Thyroid gland (tissue), 4 donors: Measurements from ENCODE around the gene IGDCC3.

Experiments
- POLR2A ChIP-seq, 2 donors: fragments of 450-650 bp; IDR thresholded peaks; one replicate each; pipeline ENCODE4 v1.6.1; 2017; ENCODE audit warnings: antibody characterized with exemption in 2 of 2, mild to moderate bottlenecking in 2 of 2, moderate library complexity in 1 of 2
- TF ChIP-seq, protein P1 (sequence below), 6 experiments: fragments of 200-600 bp in 3 of 6; fragments of 450-650 bp in 3 of 6; sonication (generic) in 3 of 6; IDR thresholded peaks; one replicate each; pipeline ENCODE4 v1.5.1; 2016 to 2019; ENCODE audit warnings: antibody characterized with exemption in 6 of 6, mild to moderate bottlenecking in 2 of 6, inconsistent platforms in 1 of 6, moderate library complexity in 1 of 6

DNA sequence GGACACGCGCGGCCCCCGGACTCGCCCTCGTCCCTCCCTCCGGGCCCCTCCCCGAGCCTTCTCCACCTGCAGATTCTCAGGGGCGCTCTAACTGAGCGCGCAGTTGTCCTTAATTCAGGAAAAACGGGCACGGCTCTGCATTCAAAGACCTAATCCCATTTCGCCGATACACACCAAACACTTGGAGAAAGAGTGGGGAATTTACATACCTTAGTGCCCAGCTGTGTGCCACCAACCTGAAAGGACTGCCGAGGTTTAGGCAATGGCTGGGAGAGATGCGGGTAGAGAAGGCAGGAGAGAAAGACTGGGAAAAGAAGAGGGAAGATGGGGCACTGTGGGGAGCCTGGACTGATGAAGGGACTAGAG, 21.8 kb downstream of the IGDCC3 start:
- TF ChIP-seq, protein P1, sequence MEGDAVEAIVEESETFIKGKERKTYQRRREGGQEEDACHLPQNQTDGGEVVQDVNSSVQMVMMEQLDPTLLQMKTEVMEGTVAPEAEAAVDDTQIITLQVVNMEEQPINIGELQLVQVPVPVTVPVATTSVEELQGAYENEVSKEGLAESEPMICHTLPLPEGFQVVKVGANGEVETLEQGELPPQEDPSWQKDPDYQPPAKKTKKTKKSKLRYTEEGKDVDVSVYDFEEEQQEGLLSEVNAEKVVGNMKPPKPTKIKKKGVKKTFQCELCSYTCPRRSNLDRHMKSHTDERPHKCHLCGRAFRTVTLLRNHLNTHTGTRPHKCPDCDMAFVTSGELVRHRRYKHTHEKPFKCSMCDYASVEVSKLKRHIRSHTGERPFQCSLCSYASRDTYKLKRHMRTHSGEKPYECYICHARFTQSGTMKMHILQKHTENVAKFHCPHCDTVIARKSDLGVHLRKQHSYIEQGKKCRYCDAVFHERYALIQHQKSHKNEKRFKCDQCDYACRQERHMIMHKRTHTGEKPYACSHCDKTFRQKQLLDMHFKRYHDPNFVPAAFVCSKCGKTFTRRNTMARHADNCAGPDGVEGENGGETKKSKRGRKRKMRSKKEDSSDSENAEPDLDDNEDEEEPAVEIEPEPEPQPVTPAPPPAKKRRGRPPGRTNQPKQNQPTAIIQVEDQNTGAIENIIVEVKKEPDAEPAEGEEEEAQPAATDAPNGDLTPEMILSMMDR (IDR thresholded peaks at IDR 0.05), result no peak
- no peak for TF ChIP-seq POLR2A (IDR thresholded peaks at IDR 0.05)
